ENCODE data around the gene MZT2B.
"Not testable (repeated sequence)": the region's sequence is repeated elsewhere in the genome, so short reads cannot be mapped to it uniquely, and the experiment has no call there.

The MZT2B gene, protein sequence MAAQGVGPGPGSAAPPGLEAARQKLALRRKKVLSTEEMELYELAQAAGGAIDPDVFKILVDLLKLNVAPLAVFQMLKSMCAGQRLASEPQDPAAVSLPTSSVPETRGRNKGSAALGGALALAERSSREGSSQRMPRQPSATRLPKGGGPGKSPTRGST

DNA sequence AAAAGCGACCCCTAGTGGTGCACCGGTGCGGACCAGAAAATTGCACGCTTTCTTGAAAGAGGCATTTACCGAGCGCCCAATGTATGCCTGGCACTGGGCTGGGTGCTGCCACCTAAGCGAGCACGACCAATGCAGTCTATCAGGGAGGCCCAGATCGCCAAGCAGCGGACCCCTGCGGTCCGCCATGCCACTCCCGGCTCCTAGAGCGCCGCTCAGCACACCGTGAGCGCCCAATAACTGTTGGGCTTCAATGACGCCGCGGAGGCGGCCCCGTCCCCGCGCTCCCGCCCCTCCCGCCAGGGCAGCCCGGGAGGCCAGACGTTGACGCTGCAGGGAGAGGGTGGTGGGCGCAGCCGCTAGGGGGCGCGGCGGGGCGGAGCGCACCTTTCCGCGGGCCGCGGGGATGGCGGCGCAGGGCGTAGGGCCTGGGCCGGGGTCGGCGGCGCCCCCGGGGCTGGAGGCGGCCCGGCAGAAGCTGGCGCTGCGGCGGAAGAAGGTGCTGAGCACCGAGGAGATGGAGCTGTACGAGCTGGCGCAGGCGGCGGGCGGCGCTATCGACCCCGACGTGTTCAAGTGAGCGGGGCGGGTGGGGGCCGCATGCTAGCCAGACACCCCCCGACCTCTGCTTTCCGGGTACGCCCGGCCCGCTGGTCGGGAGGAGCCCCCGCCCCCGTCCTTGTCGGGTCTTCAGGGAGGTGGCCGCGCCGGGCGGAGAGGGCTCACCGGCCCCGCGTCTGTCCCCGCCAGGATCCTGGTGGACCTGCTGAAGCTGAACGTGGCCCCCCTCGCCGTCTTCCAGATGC is at the start of gene MZT2B:
Gene MZT2B, plus strand, starts transcription at position 383 of the 803 bp plus-strand sequence. Its CDS starts 21 bp downstream, at position 404.
- DNase-seq (ENCODE audit: low read depth in 1 of 2, low spot score in 1 of 2) = peak; percentile 86 to 88

DNA sequence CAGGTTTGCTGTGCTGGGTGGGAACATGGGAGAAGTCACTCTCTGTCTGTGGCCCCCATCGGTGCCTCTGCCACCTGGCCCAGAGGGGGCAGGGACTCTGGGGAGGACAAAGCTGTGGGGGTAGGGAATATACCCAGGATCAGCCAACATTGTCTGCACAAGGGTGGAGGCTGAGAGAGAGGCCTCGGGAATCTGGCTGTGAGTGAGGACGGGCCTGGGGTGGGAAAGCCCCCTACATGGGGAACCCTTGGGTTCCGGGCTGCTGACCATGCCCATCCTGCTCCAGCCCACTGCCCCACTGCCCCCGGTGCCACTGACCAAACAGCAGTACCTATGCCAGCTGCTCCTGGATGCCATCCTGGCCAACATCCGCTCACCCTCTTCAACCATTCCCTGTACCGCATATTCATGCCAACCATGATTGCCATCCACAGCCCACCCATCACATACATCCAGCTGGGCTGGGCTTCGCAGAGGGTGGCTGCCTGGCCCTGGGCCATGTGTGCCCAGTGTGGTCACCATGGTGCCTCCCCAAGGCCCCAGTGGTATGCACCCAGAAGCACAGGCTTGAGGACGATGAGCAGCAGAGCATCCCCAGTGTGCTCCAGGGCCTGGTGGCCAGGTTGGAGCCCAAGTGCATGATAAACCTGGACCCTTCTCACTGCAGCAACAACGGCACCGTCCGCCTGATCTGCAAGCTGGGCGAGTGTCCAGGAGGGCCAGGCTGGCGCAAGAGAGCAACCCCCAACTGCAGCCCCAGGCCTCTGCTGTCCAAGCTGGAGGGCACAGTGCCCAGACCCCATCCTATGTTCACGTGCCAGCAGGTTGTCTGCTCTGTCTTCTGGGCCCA is 46.1 kb upstream of the MZT2B start:
- DNase-seq (ENCODE audit: low read depth in 1 of 2, low spot score in 1 of 2) = no peak

DNA sequence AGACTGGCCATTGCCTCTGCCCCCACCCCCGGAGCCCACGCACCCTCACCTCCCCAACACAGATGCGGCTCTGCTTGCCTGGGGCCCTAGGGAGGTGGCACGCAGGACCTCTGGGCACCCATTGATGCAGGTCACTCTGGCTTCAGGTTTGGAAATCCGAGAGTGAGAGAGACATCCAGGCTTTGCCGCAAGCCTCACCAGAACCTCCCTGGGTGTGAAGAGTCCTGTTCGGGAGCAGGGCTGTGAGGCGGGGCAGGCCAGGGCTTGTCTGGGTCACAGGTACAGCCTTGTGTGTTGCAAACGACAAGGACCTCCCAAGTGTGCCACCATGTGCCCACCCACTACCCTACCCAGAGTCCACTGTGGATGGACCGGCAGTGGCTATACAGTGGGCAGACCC is 45.5 kb upstream of the MZT2B start:
- DNase-seq (ENCODE audit: low read depth in 1 of 2, low spot score in 1 of 2) = not testable (repeated sequence)

DNA sequence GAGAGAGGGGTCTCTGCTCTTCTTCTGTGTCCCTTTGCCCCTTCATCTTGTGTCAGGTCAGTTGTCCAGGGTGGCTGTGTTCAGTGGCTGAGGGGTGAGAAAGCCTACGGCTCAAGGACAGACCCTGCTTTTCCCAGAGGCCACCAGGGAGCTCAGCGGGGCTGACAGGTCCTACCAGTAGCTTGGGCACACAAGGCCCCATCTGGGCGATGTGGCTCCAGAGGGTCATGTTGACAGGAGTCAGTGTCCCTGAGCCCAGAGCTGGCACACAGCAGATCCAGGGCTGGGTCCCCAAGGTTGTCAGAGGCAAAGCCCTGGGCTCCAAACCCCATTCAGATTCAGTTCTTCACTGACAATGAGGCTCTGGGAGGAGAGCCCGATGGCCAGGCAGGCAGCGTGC is 44.9 kb upstream of the MZT2B start:
- DNase-seq (ENCODE audit: low read depth in 1 of 2, low spot score in 1 of 2) = not testable (repeated sequence)

DNA sequence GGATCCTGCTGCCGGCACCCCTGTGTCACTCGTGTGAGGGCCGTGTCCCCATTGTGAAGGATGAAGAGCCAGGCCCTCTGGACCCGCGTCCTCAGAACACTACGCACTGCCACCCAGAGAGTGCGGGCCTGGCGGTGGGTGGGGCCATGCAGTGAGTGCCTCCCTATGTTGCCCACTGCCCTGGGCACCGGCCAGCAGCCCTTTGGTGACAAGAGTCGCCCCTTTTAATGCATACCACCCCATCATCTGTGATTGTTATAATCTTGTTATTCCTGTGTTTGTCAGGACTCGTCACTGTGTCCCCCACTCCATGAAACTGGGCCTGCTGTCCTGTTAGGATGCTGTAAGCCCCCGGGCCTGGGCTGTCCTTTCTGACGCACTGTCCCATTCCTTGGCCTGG is 43.7 kb upstream of the MZT2B start:
- not testable (repeated sequence) for DNase-seq (ENCODE audit: low read depth in 1 of 2, low spot score in 1 of 2)

DNA sequence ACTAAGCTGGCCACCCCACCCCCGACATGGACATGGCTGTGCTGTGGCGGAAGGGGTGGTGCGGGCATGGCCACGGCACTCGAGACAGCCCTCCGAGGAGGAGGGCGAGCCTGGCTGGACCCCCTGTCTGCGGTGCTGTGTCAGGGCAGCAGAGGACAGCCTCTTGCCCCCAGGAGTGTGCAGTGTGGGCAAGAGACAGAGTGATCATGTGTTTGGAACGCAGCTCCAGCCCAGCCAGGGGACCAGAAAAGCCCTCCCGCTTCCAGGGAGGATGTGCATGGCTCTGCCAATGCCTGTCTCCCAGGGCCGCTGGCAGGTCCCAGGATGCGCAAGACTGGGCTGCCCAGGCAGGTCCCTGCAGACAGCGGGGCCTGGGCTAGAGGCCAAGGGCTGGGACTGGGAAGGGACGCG is 43.2 kb upstream of the MZT2B start:
- not testable (repeated sequence) for DNase-seq (ENCODE audit: low read depth in 1 of 2, low spot score in 1 of 2)

DNA sequence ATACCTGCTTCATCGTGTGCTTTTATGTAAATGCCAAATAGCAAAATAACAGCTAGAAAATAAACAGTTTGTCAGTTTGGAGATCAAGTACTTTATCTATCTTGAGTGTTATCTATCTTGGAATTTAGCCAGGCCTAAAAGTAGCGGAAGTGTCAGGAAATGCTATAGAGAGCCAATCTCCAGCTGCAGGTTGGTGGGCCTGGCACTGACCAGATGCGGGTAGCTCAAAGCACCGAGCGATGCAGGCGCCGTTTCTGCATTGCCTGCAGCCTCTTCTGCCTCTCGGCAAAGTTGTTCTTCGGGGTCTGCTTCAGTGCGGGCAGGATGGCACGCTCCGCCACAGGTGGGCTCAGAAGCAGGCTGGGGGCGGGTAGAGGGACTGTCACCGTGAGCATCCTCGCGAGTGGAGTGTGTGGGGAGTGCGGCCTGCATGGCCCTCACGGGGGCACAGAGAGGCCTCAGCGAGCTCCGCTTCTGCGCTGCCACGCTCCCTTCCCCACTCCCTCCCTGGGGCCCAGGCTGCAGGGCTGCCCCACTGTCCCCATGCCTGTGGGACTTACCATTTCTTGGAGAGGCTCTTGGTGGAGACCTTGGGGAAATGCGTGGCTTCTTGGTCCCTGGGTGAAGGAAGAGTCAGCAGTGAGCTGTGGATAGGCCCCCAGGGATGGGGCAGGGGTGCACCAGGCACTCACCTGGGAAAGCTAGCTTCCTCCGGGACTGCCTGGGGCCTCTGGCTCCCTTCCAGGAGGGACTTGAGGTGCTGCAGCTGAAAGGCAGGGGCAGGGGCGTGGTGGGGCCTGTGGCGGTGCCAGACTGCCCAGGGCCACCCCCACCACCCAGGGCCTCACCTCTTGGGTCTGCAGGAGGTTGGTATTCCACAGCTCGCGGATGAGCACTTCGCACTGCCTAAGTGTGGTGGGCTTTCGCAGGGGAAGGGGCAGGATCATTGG is 42.5 kb upstream of the MZT2B start:
- DNase-seq (ENCODE audit: low read depth in 1 of 2, low spot score in 1 of 2) = not testable (repeated sequence)

DNA sequence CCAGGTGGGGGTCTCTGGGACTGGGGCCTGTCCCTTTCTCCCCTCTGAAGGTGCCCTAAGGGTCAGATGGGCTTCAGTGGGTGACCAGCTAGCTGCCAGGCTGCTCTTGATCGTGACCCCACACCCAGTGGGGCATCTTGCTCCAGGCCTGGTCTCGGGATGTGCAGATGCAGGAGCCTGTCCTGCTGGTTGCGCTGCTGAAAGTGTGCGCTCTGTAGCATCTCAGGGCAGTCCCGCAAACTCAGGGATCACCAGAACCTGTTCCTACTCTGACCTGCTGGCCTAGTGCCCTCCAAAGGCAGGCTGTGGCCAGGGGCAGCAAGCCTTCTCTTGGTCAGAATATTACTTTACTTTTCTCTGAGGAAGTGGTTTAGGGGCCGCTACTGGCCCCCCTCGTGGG is 41.5 kb upstream of the MZT2B start:
- not testable (repeated sequence) for DNase-seq (ENCODE audit: low read depth in 1 of 2, low spot score in 1 of 2)

DNA sequence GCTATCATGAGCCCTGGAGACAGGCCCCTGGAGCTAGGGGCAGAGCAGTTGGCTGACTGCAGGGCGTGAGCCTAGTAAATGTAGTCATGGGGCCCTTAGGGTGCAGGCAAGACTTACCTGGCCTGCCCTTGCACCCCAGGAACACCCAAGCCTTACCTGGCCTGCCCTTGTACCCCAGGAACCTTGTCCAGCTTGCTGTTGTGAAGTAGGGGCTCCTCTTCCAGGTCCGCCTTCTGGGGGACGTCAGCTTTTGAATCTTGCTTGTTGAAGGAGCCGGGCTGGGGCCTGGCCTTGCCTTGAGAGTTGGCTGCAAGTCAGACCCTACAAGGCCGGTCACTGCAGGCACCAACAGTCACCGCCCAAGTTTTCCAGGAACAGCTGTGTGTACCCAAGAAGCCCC is 41.1 kb upstream of the MZT2B start:
- not testable (repeated sequence) for DNase-seq (ENCODE audit: low read depth in 1 of 2, low spot score in 1 of 2)

DNA sequence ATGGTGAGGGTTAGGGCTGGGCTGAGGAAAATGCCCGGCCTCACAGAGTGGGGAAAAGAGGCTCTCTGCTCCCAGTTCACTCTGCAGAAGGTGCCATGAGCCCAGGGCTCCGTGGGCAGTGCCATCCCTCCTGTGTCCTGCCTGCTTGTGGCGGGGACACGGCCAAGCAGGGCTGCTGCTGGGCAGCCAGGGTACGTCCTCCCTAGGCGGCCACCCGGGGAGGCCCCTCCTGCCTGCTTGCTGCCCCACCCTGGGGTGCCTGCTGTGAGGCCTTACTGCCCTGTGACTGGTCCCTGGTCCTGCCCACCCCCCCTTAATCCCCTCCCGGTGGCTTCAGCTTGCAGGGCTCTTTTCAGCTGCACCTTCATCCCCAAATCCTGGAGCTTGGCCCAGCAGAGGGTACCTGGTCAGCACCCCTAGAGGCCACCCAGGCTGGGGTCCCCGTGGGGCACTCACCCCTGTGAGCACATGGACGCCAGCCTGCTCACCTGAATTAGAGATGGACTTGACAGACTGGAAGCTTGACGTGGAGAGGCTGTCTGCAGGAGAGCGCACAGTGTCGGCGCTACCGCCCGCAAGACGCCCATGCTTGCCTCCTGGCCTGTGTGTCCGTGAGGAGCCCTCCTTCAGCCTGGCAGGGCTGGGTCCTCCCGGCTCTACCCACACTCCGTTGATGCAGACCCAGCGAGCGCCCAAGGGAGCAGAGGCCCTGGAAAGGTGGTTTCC is 40.3 kb upstream of the MZT2B start:
- DNase-seq (ENCODE audit: low read depth in 1 of 2, low spot score in 1 of 2) = not testable (repeated sequence)

DNA sequence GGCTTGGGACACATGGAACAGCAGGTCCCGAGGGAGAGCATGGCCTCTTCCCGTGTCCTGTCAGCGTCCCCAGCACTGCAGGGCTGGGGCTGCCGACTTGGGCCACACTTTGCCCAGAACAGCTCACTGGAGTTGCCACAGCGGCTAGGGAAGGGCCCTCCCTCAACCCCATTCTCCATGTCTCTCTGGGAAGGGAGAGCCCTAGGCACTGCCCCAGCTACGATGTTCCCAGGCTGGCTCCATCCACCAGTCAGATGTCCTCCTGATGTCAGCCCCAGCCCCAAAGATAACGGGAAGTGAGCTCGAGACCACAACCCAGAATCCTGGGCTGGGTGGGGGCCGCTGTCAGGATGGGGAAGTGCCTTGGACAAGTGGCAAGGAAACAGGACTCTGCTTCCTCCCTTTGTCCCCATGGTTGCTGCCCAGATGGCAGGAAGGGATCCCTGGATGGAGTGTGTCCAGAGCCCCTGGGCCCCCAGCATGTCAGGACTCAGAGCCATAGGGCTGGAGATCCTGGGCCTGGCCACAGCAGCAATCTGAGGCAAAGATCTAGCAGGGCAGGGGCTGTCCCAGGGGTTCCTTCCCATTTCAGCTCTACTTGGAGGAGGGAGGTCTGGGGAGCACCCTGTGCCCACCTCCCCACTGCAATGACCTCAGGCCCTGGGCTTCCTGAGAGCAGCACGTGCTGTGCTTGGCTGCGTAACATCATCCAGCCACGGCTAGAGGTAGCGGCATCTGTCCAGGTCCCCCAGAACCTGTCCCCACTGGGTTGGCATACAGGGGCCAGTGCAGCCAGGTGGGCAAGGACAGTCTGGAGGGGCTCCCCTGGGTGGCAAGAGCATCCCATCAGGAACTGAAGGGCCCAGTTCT is 39.4 kb upstream of the MZT2B start:
- not testable (repeated sequence) for DNase-seq (ENCODE audit: low read depth in 1 of 2, low spot score in 1 of 2)

DNA sequence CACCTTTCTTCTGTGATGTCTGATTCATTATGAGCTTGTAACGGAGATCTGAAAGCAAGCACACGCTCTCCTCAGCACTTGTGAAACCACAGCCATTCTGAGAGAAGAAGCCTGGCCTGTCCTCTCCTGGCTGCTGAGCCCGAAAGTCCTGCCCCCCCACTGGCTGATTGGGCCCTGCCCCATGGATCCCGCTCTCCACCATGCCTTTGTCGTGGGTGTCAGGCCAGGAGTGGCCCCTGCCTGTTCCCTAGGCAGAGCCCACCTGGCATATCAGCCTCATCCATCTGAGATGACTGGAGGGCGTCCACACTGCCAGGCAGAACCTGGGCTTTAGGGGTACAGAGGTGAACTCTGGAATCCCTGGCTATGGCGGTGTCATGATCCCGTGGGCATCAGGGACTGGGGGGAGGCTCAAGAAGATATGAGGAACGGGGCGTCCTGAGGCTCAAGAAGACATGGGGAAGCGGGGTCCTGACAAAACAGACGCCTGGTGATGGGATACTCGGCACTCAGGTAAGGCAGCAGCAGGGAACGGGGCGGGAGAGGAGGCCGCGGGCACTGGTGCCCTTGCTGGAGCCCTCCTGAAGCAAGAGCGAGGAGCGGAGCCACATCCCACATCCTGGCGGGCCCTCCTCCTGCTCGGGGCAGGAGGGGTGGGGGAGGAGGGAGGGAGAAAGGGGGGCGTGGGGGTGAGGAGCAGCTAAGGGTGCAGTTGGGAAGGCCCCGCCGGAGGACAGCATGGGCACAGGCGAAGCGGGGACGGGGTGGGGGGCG is 38.6 kb upstream of the MZT2B start:
- not testable (repeated sequence) for DNase-seq (ENCODE audit: low read depth in 1 of 2, low spot score in 1 of 2)

DNA sequence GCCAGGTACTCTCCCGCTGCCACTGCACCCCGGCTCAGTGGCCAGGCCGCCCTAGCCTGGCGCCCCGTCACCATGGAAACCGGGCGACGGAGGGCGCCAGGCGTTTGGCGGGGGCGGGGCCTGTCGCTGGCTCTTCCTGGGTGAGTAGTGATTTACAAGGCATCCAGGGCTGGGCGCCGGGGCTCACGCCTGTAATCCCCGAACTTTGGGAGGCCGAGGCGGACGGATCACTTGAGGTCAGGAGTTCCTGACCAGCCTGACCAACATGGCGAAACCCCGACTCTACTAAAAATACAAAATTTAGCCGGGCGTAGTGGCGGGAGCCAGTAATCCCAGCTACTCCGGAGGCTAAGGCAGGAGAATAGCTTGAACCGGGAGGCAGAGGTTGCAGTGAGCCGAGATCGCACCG is 37.1 kb upstream of the MZT2B start, which contains the start of gene CCDC74B:
Gene CCDC74B, minus strand, starts transcription at position 107 of the 409 bp plus-strand sequence. CDS start 116 bp downstream, outside the sequence.
- DNase-seq (ENCODE audit: low read depth in 1 of 2, low spot score in 1 of 2) = peak in 1 of 2 donors; percentile 11

DNA sequence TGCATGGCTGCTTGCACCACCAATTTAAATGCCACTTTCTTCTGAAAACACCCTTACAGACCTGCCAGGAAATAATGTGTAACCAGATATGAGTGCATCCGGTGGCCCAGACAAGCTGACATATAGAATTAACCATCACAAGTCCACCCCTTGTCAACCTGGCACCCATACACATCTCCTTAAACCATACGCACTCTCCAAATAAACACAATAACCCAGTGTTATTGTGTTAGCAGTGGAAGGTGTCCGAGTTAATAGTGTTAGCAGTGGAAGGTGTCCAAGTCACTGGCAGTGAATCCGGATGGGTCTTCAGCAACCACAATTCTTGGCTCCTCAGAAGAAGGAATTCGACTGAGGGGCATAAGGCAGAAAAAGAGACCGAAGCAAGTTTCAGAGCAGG is 33.5 kb upstream of the MZT2B start:
- DNase-seq (ENCODE audit: low read depth in 1 of 2, low spot score in 1 of 2) = not testable (repeated sequence)

DNA sequence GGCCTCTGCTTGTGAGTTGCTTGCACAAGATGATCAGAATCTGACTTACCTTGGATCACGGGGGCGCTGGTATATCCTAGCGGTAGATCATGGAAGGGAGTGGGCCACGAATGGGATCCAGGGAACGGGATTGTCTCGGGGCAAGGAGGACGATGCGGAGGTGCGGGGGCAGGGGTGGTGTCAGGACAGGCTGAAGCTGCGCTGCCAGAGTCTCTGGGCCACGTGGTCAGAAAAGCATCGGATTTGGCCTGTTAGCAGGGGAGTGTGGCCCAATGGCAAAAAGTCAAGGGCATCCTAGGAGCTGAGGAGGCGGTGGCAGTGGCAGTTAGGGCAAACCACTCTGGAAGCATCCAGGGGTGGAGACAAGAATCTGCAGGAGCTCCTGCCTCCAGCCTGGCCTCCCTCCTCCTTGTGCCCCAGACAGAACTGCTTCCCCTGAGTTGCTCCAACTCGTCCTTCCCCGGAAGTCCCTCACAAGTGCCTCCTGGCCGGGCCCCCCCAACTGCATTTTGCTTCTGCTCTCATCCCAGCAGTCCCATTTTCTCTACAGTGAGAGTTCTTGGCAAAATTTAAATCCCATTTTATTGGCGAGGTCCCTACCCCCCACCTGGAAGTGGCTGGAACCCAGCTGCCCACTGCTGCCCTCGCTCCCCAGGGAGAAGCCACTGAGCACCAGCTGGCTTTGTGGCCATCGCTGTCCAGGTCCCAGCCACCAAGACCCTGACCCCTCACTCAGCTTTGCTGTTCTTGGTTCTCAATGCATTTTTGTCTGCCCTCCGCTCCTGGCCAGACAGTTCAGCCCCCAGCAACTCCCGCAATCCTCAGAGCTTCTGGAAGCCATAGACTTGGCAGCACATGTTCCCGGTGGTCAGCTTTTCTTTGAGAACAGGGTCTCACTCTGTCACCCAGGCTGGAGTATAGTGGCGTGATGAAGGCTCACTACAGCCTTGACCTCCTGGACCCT is 31.6 kb upstream of the MZT2B start:
- no peak for DNase-seq (ENCODE audit: low read depth in 1 of 2, low spot score in 1 of 2)

DNA sequence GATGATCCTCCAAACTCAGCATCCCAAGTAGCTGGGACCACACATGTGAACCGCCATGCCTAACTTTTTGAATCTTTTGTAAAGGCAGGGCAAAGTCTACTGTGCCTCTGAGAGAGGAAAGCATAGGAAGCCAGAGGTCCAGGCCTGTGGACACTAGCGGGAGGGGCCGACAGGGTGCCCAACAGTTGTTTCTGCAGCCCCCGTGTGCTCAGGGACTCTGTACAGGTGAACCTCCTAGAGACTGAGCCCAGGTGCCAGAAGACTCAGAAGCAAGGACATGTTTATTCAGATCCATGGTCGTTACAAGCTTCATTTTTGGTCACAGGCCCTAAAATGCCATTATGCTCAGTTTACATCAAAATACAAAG is 30.9 kb upstream of the MZT2B start:
- not testable (repeated sequence) for DNase-seq (ENCODE audit: low read depth in 1 of 2, low spot score in 1 of 2)
